WTC11 (cell line): ENCODE measurements around the gene KCNC3. TPM values are rescaled to one million over a fixed set of nuclear protein-coding genes. Genes with fewer than 3 reads are reported as not detected.
"Not testable (repeated sequence)": the region's sequence is repeated elsewhere in the genome, so short reads cannot be mapped to it uniquely, and the experiment has no call there.

Experiments used
- ATAC-seq: fragments of 200-7000 bp; cut with Tn5 transposase; 2 replicates; pipeline ENCODE4 v1.10.0; 2021; ENCODE audit warnings: mild to moderate bottlenecking, moderate library complexity
- CTCF ChIA-PET: fragments of 300-600 bp; sonication (Branson Sonifier 250); formaldehyde crosslinking; loops from one replicate; lab custom pipeline; 2021; ENCODE audit warnings: antibody characterized with exemption; lab: Charles Lee
- POLR2A ChIA-PET: fragments of 350-600 bp; sonication (Branson Sonifier 250); formaldehyde crosslinking; loops from one replicate; lab custom pipeline; 2021; ENCODE audit warnings: antibody characterized with exemption; lab: Charles Lee
- DNase-seq: peaks from one replicate; pipeline ENCODE4 v3.0.0; 2021; ENCODE audit warnings: low spot score
- H3K27ac Mint-ChIP-seq: 2 replicates; pipeline ENCODE4 v1.8.0; 2021; ENCODE audit warnings: mixed read lengths
- H3K27me3 Mint-ChIP-seq: 2 replicates; pipeline ENCODE4 v1.8.0; 2021; ENCODE audit warnings: low read depth, mild to moderate bottlenecking, moderate library complexity, mixed read lengths
- H3K36me3 Mint-ChIP-seq: 2 replicates; pipeline ENCODE4 v1.8.0; 2021; ENCODE audit warnings: mixed read lengths
- H3K4me1 Mint-ChIP-seq: 2 replicates; pipeline ENCODE4 v1.8.0; 2022; ENCODE audit warnings: mixed read lengths
- H3K4me3 Mint-ChIP-seq: 2 replicates; pipeline ENCODE4 v1.8.0; 2021; ENCODE audit warnings: mild to moderate bottlenecking, moderate library complexity, mixed read lengths
- H3K9me3 Mint-ChIP-seq: 2 replicates; pipeline ENCODE4 v1.8.0; 2021; ENCODE audit warnings: mixed read lengths
- GRHL2 ChIP-seq: fragments of 250-450 bp; sonication (Bioruptor Pico); IDR thresholded peaks from 2 replicates; pipeline ENCODE4 v1.8.0; 2022; ENCODE audit warnings: mild to moderate bottlenecking, moderate library complexity; ENCODE audit not compliant: insufficient replicate concordance, severe bottlenecking
- JUN ChIP-seq: sonication (generic); formaldehyde crosslinking; IDR thresholded peaks from 2 replicates; pipeline ENCODE4 v1.8.0; 2023; ENCODE audit warnings: mild to moderate bottlenecking, missing genetic modification reagents
- MYBL2 ChIP-seq: sonication (generic); formaldehyde crosslinking; IDR thresholded peaks from 2 replicates; pipeline ENCODE4 v1.8.1; 2023; ENCODE audit warnings: mild to moderate bottlenecking, moderate library complexity, missing genetic modification reagents
- NFYB ChIP-seq: sonication (generic); formaldehyde crosslinking; conservative IDR thresholded peaks from 2 replicates; pipeline ENCODE4 v1.8.0; 2022; ENCODE audit warnings: low read depth, missing genetic modification reagents
- ZNF138 ChIP-seq: sonication (generic); formaldehyde crosslinking; conservative IDR thresholded peaks from 2 replicates; pipeline ENCODE4 v1.8.1; 2022; ENCODE audit warnings: mild to moderate bottlenecking, moderate library complexity, missing genetic modification reagents
- ZNF396 ChIP-seq: fragments of 250-450 bp; sonication (Bioruptor Pico); IDR thresholded peaks from 2 replicates; pipeline ENCODE4 v1.8.0; 2021; ENCODE audit warnings: mild to moderate bottlenecking, moderate library complexity, borderline replicate concordance
- total RNA-seq: library from RNA; stranded (reverse); gene quantifications from 3 replicates; pipeline ENCODE4 v1.2.3, GENCODE V29; 2021
- TF ChIP-seq, protein P1 (sequence below): sonication (generic); formaldehyde crosslinking; IDR thresholded peaks from 2 replicates; pipeline ENCODE4 v1.8.0; 2022; ENCODE audit warnings: mild to moderate bottlenecking, missing genetic modification reagents
- TF ChIP-seq, protein P2 (sequence below): sonication (generic); formaldehyde crosslinking; IDR thresholded peaks from 2 replicates; pipeline ENCODE4 v1.8.0; 2023; ENCODE audit warnings: mild to moderate bottlenecking, missing genetic modification reagents
- TF ChIP-seq, protein P3 (sequence below): sonication (generic); formaldehyde crosslinking; IDR thresholded peaks from 2 replicates; pipeline ENCODE4 v1.8.1; 2023; ENCODE audit warnings: mild to moderate bottlenecking, missing genetic modification reagents
- TF ChIP-seq, protein P4 (sequence below): sonication (generic); formaldehyde crosslinking; conservative IDR thresholded peaks from 2 replicates; pipeline ENCODE4 v1.8.1; 2023; ENCODE audit warnings: mild to moderate bottlenecking, low read depth, missing genetic modification reagents, moderate library complexity
- TF ChIP-seq, protein P5 (sequence below): sonication (generic); formaldehyde crosslinking; IDR thresholded peaks from 2 replicates; pipeline ENCODE4 v1.8.0; 2022; ENCODE audit warnings: mild to moderate bottlenecking, missing genetic modification reagents
- TF ChIP-seq, protein P6 (sequence below): fragments of 250-450 bp; sonication (Bioruptor Pico); IDR thresholded peaks from 2 replicates; pipeline ENCODE4 v1.9.0; 2021; ENCODE audit warnings: mild to moderate bottlenecking, borderline replicate concordance
- TF ChIP-seq, protein P7 (sequence below): sonication (generic); formaldehyde crosslinking; IDR thresholded peaks from 2 replicates; pipeline ENCODE4 v1.8.1; 2022; ENCODE audit warnings: mild to moderate bottlenecking, missing genetic modification reagents, moderate library complexity, borderline replicate concordance

Gene KCNC3
- total RNA-seq, 1 experiment from 2014 or later: 8.5 TPM

DNA sequence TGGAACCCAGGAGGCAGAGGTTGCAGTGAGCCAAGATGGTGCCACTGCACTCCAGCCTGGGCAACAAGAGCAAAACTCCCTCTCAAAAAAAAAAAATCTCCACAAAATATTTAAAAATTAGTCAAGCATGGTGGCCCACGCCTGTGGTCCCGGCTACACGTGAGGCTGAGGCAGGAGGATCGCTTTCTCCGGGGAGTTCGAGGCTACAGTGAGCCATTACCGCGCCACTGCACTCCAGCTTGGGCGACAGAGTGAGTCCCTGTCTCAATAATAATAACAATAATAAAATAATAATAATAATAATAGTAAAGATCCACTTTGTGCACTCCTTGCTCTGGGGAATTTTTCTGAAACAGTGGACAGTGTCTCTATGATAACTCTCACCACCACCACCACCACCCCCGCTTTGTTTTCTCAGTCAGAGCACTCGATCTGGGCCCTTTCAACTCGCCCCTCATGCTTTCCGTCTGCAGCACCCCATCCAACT is 27.6 kb upstream of the KCNC3 start (continued):
- TF ChIP-seq ZNF138 (CRISPR knock-in tag) (no peak), NFYB (CRISPR knock-in tag) (no peak), GRHL2 (CRISPR knock-in tag) (no peak), ZNF396 (CRISPR knock-in tag) (no peak), MYBL2 (CRISPR knock-in tag) (no peak), JUN (CRISPR knock-in tag) (no peak)
- TF ChIP-seq, protein P1, sequence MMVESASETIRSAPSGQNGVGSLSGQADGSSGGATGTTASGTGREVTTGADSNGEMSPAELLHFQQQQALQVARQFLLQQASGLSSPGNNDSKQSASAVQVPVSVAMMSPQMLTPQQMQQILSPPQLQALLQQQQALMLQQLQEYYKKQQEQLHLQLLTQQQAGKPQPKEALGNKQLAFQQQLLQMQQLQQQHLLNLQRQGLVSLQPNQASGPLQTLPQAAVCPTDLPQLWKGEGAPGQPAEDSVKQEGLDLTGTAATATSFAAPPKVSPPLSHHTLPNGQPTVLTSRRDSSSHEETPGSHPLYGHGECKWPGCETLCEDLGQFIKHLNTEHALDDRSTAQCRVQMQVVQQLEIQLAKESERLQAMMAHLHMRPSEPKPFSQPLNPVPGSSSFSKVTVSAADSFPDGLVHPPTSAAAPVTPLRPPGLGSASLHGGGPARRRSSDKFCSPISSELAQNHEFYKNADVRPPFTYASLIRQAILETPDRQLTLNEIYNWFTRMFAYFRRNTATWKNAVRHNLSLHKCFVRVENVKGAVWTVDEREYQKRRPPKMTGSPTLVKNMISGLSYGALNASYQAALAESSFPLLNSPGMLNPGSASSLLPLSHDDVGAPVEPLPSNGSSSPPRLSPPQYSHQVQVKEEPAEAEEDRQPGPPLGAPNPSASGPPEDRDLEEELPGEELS (CRISPR knock-in tag): no peak
- TF ChIP-seq, protein P2, sequence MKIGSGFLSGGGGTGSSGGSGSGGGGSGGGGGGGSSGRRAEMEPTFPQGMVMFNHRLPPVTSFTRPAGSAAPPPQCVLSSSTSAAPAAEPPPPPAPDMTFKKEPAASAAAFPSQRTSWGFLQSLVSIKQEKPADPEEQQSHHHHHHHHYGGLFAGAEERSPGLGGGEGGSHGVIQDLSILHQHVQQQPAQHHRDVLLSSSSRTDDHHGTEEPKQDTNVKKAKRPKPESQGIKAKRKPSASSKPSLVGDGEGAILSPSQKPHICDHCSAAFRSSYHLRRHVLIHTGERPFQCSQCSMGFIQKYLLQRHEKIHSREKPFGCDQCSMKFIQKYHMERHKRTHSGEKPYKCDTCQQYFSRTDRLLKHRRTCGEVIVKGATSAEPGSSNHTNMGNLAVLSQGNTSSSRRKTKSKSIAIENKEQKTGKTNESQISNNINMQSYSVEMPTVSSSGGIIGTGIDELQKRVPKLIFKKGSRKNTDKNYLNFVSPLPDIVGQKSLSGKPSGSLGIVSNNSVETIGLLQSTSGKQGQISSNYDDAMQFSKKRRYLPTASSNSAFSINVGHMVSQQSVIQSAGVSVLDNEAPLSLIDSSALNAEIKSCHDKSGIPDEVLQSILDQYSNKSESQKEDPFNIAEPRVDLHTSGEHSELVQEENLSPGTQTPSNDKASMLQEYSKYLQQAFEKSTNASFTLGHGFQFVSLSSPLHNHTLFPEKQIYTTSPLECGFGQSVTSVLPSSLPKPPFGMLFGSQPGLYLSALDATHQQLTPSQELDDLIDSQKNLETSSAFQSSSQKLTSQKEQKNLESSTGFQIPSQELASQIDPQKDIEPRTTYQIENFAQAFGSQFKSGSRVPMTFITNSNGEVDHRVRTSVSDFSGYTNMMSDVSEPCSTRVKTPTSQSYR: no peak
- TF ChIP-seq, protein P3, sequence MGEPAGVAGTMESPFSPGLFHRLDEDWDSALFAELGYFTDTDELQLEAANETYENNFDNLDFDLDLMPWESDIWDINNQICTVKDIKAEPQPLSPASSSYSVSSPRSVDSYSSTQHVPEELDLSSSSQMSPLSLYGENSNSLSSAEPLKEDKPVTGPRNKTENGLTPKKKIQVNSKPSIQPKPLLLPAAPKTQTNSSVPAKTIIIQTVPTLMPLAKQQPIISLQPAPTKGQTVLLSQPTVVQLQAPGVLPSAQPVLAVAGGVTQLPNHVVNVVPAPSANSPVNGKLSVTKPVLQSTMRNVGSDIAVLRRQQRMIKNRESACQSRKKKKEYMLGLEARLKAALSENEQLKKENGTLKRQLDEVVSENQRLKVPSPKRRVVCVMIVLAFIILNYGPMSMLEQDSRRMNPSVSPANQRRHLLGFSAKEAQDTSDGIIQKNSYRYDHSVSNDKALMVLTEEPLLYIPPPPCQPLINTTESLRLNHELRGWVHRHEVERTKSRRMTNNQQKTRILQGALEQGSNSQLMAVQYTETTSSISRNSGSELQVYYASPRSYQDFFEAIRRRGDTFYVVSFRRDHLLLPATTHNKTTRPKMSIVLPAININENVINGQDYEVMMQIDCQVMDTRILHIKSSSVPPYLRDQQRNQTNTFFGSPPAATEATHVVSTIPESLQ (CRISPR knock-in tag): no peak
- TF ChIP-seq, protein P4, sequence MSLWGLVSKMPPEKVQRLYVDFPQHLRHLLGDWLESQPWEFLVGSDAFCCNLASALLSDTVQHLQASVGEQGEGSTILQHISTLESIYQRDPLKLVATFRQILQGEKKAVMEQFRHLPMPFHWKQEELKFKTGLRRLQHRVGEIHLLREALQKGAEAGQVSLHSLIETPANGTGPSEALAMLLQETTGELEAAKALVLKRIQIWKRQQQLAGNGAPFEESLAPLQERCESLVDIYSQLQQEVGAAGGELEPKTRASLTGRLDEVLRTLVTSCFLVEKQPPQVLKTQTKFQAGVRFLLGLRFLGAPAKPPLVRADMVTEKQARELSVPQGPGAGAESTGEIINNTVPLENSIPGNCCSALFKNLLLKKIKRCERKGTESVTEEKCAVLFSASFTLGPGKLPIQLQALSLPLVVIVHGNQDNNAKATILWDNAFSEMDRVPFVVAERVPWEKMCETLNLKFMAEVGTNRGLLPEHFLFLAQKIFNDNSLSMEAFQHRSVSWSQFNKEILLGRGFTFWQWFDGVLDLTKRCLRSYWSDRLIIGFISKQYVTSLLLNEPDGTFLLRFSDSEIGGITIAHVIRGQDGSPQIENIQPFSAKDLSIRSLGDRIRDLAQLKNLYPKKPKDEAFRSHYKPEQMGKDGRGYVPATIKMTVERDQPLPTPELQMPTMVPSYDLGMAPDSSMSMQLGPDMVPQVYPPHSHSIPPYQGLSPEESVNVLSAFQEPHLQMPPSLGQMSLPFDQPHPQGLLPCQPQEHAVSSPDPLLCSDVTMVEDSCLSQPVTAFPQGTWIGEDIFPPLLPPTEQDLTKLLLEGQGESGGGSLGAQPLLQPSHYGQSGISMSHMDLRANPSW (CRISPR knock-in tag): no peak
- TF ChIP-seq, protein P5, sequence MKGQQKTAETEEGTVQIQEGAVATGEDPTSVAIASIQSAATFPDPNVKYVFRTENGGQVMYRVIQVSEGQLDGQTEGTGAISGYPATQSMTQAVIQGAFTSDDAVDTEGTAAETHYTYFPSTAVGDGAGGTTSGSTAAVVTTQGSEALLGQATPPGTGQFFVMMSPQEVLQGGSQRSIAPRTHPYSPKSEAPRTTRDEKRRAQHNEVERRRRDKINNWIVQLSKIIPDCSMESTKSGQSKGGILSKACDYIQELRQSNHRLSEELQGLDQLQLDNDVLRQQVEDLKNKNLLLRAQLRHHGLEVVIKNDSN (CRISPR knock-in tag): no peak
- TF ChIP-seq, protein P6, sequence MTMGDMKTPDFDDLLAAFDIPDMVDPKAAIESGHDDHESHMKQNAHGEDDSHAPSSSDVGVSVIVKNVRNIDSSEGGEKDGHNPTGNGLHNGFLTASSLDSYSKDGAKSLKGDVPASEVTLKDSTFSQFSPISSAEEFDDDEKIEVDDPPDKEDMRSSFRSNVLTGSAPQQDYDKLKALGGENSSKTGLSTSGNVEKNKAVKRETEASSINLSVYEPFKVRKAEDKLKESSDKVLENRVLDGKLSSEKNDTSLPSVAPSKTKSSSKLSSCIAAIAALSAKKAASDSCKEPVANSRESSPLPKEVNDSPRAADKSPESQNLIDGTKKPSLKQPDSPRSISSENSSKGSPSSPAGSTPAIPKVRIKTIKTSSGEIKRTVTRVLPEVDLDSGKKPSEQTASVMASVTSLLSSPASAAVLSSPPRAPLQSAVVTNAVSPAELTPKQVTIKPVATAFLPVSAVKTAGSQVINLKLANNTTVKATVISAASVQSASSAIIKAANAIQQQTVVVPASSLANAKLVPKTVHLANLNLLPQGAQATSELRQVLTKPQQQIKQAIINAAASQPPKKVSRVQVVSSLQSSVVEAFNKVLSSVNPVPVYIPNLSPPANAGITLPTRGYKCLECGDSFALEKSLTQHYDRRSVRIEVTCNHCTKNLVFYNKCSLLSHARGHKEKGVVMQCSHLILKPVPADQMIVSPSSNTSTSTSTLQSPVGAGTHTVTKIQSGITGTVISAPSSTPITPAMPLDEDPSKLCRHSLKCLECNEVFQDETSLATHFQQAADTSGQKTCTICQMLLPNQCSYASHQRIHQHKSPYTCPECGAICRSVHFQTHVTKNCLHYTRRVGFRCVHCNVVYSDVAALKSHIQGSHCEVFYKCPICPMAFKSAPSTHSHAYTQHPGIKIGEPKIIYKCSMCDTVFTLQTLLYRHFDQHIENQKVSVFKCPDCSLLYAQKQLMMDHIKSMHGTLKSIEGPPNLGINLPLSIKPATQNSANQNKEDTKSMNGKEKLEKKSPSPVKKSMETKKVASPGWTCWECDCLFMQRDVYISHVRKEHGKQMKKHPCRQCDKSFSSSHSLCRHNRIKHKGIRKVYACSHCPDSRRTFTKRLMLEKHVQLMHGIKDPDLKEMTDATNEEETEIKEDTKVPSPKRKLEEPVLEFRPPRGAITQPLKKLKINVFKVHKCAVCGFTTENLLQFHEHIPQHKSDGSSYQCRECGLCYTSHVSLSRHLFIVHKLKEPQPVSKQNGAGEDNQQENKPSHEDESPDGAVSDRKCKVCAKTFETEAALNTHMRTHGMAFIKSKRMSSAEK (CRISPR knock-in tag): no peak
- TF ChIP-seq, protein P7, sequence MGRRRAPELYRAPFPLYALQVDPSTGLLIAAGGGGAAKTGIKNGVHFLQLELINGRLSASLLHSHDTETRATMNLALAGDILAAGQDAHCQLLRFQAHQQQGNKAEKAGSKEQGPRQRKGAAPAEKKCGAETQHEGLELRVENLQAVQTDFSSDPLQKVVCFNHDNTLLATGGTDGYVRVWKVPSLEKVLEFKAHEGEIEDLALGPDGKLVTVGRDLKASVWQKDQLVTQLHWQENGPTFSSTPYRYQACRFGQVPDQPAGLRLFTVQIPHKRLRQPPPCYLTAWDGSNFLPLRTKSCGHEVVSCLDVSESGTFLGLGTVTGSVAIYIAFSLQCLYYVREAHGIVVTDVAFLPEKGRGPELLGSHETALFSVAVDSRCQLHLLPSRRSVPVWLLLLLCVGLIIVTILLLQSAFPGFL (CRISPR knock-in tag): no peak

DNA sequence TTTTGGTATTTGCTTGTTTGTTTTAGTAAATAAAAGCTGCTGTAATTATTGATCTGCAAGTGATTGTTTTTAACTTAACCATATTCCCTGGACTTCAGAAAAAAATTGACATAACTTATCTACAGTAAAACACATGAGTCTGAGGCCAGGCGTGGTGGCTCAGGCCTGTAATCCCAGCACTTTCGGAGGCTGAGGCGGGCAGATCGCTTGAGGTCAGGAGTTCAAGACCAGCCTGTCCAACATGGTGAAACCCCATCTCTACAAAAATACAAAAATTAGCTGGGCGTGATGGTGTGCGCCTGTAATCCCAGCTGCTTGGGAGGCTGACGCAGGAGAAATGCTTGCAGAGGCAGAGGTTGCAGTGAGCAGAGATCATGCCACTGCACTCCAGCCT is 24.3 kb upstream of the KCNC3 start:
- H3K4me1 Mint-ChIP-seq, H3K4me3 Mint-ChIP-seq, H3K27ac Mint-ChIP-seq, H3K27me3 Mint-ChIP-seq, H3K36me3 Mint-ChIP-seq, POLR2A ChIA-PET, DNase-seq, H3K9me3 Mint-ChIP-seq, ATAC-seq: not testable (repeated sequence)
- CTCF ChIA-PET: interaction anchor here (0.9 kb wide), 1 partner anchor 133 kb away, joined by 3 read pairs; no protein-coding TSS in a partner anchor
